Measurements from ENCODE around the gene GSG1L. TPM values are rescaled to one million over a fixed set of nuclear protein-coding genes. Genes with fewer than 3 reads are reported as not detected.

Gene GSG1L
- total and polyA plus RNA-seq, 12 donors: 0.68 to 14.6 (median 3.4) TPM; not detected in 5

DNA sequence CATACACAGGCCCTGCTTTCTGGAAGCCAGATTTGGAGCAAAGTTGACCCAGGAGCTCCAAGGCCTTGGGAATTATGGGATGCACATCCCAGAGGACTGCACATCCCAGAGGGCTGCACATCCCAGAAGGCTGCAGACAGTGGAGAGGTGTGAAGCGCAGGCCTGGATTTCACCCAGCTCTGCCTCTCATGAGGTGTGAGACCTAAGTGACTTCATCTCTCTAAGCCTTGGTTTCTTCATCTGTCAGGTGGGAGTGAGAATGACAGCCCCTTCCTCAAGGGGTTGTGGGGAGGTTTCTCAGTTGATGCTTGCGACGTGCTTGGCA lies 102.3 kb downstream of the GSG1L start:
- H3K4me3 ChIP-seq: no peak overlapping the region
- TF ChIP-seq CTCF (IDR thresholded peaks at IDR 0.05): no peak
- no peaks in the 10 kb centered on the region for H3K27me3 ChIP-seq
- H3K9me3 ChIP-seq: peaks cover 0 to 24% (median 0%) of the 10 kb centered on the region in 11 donors
- H3K4me1 ChIP-seq: no peaks in the 10 kb centered on the region
- intact Hi-C loops (cut with DNase I): loop anchor here in 1 of 10 donors (1.0 kb wide), 1 partner anchor 36 kb away; no protein-coding TSS in a partner anchor
- no peak overlapping the region for H3K27ac ChIP-seq
- 67 to 82% methylated on average over 3 of the region's 3 CpGs for WGBS, 2 donors
- no peaks in the 10 kb centered on the region for H3K36me3 ChIP-seq
- DNase-seq (no peak), ATAC-seq (no peak)

DNA sequence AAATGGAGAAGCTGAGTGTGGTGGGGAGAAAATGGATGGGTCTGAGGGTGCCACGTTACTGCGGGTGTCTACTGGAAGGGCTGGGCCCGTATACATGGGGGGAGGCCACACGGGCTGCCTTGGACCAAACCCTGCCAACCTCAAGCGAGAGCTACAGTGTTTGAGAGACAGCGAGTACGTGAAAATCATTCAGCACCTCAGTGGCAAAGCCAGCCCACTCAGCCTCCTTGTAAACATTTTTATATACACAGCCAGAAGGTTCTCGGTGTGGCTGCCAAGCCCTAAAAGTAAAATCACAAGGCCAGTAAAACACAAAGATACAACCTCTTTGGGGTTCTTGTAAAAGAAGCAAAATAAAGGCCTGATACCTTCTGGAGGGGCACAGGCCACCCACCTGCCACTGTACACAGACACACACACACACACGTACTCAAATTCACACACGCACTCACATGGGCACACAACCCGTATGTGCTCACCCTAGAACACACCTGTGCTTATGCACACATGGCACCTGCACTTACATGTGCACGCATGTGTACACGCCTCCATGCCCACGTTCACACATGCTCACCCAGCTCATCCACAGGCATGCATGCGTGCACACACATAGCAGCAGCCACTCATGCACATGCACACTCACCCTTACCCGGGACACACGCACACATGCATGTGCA lies 102.8 kb downstream of the GSG1L start:
- H3K4me3 ChIP-seq: no peak overlapping the region
- no peaks in the 10 kb centered on the region for H3K36me3 ChIP-seq
- no peaks in the 10 kb centered on the region for H3K27me3 ChIP-seq
- H3K27ac ChIP-seq: no peak overlapping the region
- intact Hi-C loops (cut with DNase I): loop anchor here in 1 of 10 donors (1.0 kb wide), 1 partner anchor 35 kb away; no protein-coding TSS in a partner anchor
- ATAC-seq (no peak), DNase-seq (no peak)
- H3K9me3 ChIP-seq: peaks cover 0 to 28% (median 0%) of the 10 kb centered on the region in 11 donors
- 87% methylated on average over 17 of the region's 17 CpGs for WGBS, 2 donors
- no peak for TF ChIP-seq CTCF (IDR thresholded peaks at IDR 0.05)
- H3K4me1 ChIP-seq: no peaks in the 10 kb centered on the region

DNA sequence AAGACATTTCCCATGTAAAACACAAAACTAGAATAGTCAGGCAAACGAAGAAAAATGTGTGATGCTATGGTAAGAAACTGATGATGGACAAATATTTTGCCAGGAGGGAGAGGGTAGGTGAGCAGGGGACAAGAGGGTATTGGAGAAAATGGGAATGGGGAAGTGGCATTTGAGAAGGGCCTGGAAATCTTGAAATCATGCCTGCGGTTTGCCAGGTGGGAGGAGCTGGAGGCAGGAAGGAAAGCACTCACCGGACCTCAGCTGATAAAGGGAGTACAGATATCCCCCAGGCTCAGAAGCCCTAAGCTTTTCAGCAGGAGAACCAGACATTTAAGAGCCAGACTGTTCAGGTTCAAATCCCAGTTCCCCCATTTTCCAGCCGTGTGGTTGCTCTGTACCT lies 103.6 kb downstream of the GSG1L start:
- H3K4me3 ChIP-seq: no peak overlapping the region
- DNase-seq (no peak), ATAC-seq (no peak)
- intact Hi-C loops (cut with DNase I): no loop called here
- peaks cover 0 to 36% (median 0%) of the 10 kb centered on the region in 11 donors for H3K9me3 ChIP-seq
- 29 to 33% methylated on average over 4 of the region's 4 CpGs for WGBS, 2 donors
- no peaks in the 10 kb centered on the region for H3K36me3 ChIP-seq
- TF ChIP-seq CTCF (IDR thresholded peaks at IDR 0.05): no peak
- H3K27ac ChIP-seq: no peak overlapping the region
- no peaks in the 10 kb centered on the region for H3K27me3 ChIP-seq
- H3K4me1 ChIP-seq: no peaks in the 10 kb centered on the region

DNA sequence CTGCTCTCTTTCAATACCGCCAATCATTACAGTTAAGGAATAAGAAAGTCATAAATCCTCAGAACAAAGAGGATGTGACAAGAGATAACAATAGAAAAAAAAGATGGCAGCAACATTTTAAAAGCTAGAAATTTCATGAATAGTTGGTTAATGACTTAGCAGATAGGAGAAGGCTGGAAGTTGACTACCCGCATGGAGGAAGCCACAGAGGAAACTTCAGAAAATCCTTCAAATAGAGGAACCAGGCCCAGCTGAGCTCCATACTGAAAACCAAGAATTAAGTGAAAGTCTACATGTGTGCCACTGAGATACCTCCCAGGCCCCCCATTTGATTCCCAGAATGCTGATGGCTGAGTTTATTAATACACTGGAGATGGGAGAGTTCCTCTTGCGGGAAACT lies 109.3 kb downstream of the GSG1L start:
- TF ChIP-seq CTCF (IDR thresholded peaks at IDR 0.05): no peak

More for the DNA sequence above, 109.3 kb downstream of the GSG1L start:
- peaks cover 0 to 37% (median 0%) of the 10 kb centered on the region in 11 donors for H3K9me3 ChIP-seq
- no peaks in the 10 kb centered on the region for H3K36me3 ChIP-seq
- intact Hi-C loops (cut with DNase I): no loop called here
- no peak for ATAC-seq
- no peak for DNase-seq
- H3K27me3 ChIP-seq: peaks cover 0 to 2% (median 0%) of the 10 kb centered on the region in 7 donors
- H3K27ac ChIP-seq: no peak overlapping the region
- WGBS, 2 donors: 77 to 87% methylated on average over 3 of the region's 3 CpGs
- H3K4me3 ChIP-seq: no peak overlapping the region
- H3K4me1 ChIP-seq: no peaks in the 10 kb centered on the region
